Spleen (tissue), 7 donors: ENCODE results near the gene ASAP2.

Source experiments
- POLR2A ChIP-seq, 3 donors: fragments of 450-650 bp; IDR thresholded peaks; one replicate each; pipeline ENCODE4 v1.5.1; 2017; ENCODE audit warnings: antibody characterized with exemption in 3 of 3, mild to moderate bottlenecking in 1 of 3
- TF ChIP-seq, protein P1 (sequence below), 11 experiments: fragments of 200-600 bp in 7 of 11; fragments of 450-650 bp in 4 of 11; sonication (generic) in 4 of 11; IDR thresholded peaks in 8 of 11; conservative IDR thresholded peaks in 3 of 11; 1 replicate in 7 of 11; 2 replicates in 4 of 11; pipeline versions ENCODE4 v1.4.0 to v1.8.0; 2016 to 2021; ENCODE audit warnings: antibody characterized with exemption in 11 of 11, inconsistent platforms in 4 of 11, mild to moderate bottlenecking in 1 of 11
- donor health status: DM: no; HTN: no; CAD: no; lungs with moderate emphysema.
- donor health status: DM: no; HTN: no; CAD: no.
- donor health status: DM: no; HTN: no; CAD: no.

DNA sequence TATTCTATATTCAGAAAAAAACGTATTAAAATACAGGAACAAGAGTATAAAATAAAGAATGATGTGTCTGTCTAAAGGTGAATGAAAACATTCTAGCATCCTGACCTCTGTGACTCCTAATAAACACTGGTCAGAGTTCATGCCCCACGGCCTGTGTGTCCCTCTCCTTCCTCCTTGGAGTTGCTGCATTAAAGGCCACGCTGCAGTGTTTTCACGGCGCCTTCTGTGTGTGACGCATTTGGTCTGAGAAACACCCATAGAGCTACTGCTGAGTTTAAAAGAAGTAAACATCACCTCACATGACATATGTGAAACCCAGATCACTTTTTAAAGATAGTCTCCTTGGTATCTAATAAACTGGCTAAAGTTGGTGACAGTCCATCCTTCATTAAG is 126.2 kb downstream of the ASAP2 start:
- TF ChIP-seq, protein P1, sequence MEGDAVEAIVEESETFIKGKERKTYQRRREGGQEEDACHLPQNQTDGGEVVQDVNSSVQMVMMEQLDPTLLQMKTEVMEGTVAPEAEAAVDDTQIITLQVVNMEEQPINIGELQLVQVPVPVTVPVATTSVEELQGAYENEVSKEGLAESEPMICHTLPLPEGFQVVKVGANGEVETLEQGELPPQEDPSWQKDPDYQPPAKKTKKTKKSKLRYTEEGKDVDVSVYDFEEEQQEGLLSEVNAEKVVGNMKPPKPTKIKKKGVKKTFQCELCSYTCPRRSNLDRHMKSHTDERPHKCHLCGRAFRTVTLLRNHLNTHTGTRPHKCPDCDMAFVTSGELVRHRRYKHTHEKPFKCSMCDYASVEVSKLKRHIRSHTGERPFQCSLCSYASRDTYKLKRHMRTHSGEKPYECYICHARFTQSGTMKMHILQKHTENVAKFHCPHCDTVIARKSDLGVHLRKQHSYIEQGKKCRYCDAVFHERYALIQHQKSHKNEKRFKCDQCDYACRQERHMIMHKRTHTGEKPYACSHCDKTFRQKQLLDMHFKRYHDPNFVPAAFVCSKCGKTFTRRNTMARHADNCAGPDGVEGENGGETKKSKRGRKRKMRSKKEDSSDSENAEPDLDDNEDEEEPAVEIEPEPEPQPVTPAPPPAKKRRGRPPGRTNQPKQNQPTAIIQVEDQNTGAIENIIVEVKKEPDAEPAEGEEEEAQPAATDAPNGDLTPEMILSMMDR (IDR thresholded peaks at IDR 0.05 in 8 of 11, conservative IDR thresholded peaks at IDR 0.05 in 3 of 11) = no peak
- TF ChIP-seq POLR2A (IDR thresholded peaks at IDR 0.05) = no peak
